Osteoblast (primary cell): ENCODE measurements around the gene PKHD1. TPM values are rescaled to one million over a fixed set of nuclear protein-coding genes. Genes with fewer than 3 reads are reported as not detected.

Experiments used
- DNase-seq: peaks from one replicate; pipeline ENCODE4 v3.0.0; 2011; ENCODE audit warnings: low spot score, mixed read lengths; ENCODE audit not compliant: insufficient read length; ENCODE audit errors: missing footprints
- H2AFZ ChIP-seq: 2 replicates; pipeline ENCODE4 v1.6.0; 2011; ENCODE audit warnings: mild to moderate bottlenecking, low read length
- H3K27ac ChIP-seq: 2 replicates; pipeline ENCODE4 v1.5.1; 2011; ENCODE audit warnings: mild to moderate bottlenecking, low read depth, low read length, moderate library complexity
- H3K27me3 ChIP-seq: 2 replicates; pipeline ENCODE4 v1.6.0; 2012; ENCODE audit warnings: mild to moderate bottlenecking, control low read depth, inconsistent platforms, low read length, moderate library complexity; ENCODE audit not compliant: insufficient read depth
- H3K36me3 ChIP-seq: 2 replicates; pipeline ENCODE4 v1.5.1; 2011; ENCODE audit warnings: mild to moderate bottlenecking, low read length, control low read depth, moderate library complexity; ENCODE audit not compliant: insufficient read depth
- H3K4me1 ChIP-seq: 2 replicates; pipeline ENCODE4 v1.5.1; 2011; ENCODE audit warnings: mild to moderate bottlenecking, low read length, control low read depth, moderate library complexity; ENCODE audit not compliant: insufficient read depth
- H3K4me2 ChIP-seq: 2 replicates; pipeline ENCODE4 v1.6.0; 2011; ENCODE audit warnings: mild to moderate bottlenecking, low read length; ENCODE audit not compliant: insufficient read depth
- H3K4me3 ChIP-seq: fragments of 200-600 bp; sonication (generic); 3 replicates; pipeline ENCODE4 v1.5.1; 2012; ENCODE audit warnings: mild to moderate bottlenecking, low read length, inconsistent platforms; ENCODE audit not compliant: insufficient read depth
- H3K79me2 ChIP-seq: 2 replicates; pipeline ENCODE4 v1.6.0; 2012; ENCODE audit warnings: mild to moderate bottlenecking, low read length, control low read depth, inconsistent platforms; ENCODE audit not compliant: insufficient read depth
- H3K9me3 ChIP-seq: 2 replicates; pipeline ENCODE4 v1.5.1; 2011; ENCODE audit warnings: low read depth, low read length, control low read depth
- H4K20me1 ChIP-seq: 2 replicates; pipeline ENCODE4 v1.6.0; 2012; ENCODE audit warnings: mild to moderate bottlenecking, low read length, control low read depth; ENCODE audit not compliant: insufficient read depth
- total RNA-seq: library from RNA; depleted of rRNA; stranded (reverse); fragments of >200 nt; gene quantifications from 2 replicates; pipeline ENCODE4 v1.2.3, GENCODE V29; 2012
- TF ChIP-seq, protein P1 (sequence below): IDR thresholded peaks from 2 replicates; pipeline ENCODE4 v1.5.1; 2011; ENCODE audit warnings: mild to moderate bottlenecking, low read depth, low read length, moderate library complexity; ENCODE audit errors: extremely low read depth

Gene PKHD1
- total RNA-seq, 1 donor = not detected

DNA sequence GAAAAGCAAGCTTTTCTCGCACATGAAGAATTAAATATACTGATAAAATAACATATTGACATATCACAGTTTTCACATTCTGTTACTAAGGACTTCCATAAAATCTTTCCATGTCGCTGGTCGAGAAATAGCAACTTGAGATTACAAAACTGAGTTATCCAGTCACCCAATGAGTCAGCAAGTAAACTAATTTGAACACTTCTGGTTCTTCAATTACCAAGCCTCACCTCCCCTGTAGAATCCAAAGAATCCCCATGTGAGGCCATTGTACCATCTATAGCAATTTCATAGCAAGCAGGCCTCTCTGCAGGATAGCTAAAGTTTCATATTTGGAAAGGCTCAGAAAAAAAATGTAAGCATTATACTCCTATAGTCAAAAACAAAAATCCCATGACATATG is 87.3 kb downstream of the PKHD1 start:
- Histone ChIP-seq H3K27ac (no peak overlapping the region), H2AFZ (no peak overlapping the region), H3K9me3 (no peaks in the 10 kb centered on the region), H4K20me1 (no peaks in the 10 kb centered on the region), H3K4me3 (no peak overlapping the region), H3K4me2 (no peak overlapping the region), H3K36me3 (no peaks in the 10 kb centered on the region), H3K27me3 (no peaks in the 10 kb centered on the region), H3K79me2 (no peaks in the 10 kb centered on the region), H3K4me1 (no peaks in the 10 kb centered on the region)
- DNase-seq = no peak
- TF ChIP-seq, protein P1, sequence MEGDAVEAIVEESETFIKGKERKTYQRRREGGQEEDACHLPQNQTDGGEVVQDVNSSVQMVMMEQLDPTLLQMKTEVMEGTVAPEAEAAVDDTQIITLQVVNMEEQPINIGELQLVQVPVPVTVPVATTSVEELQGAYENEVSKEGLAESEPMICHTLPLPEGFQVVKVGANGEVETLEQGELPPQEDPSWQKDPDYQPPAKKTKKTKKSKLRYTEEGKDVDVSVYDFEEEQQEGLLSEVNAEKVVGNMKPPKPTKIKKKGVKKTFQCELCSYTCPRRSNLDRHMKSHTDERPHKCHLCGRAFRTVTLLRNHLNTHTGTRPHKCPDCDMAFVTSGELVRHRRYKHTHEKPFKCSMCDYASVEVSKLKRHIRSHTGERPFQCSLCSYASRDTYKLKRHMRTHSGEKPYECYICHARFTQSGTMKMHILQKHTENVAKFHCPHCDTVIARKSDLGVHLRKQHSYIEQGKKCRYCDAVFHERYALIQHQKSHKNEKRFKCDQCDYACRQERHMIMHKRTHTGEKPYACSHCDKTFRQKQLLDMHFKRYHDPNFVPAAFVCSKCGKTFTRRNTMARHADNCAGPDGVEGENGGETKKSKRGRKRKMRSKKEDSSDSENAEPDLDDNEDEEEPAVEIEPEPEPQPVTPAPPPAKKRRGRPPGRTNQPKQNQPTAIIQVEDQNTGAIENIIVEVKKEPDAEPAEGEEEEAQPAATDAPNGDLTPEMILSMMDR = no peak

DNA sequence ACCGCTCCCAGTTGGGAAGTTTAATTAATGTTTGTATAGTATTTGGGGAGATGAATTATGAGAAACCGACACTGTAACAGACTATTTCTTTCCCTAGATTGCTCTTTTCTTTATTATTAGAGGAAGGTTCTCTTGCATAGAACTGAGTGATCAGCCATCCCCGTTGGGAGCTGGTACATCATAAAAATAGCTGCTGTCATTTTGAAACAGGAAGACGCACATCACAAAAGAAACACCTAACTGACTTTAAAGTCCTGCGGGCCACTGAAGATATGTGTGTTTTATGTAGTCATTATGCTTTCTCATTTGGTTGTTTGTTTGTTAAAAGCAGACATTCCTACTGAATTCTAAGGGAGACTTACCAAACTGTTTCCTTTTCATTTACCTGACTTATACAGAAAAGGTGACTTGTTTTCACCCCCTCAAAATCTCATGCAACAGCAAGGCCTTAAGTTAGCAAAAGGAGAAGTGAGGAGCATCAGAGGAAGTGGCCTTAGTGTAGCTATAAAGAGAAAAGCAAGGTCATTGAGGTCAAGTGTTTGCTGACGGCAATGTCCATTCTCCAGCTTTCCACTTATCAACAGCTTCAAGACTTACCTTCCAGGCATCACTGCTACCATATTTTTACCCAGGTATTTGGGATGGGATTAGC is 91.0 kb downstream of the PKHD1 start:
- no peaks in the 10 kb centered on the region for H3K79me2 ChIP-seq
- no peaks in the 10 kb centered on the region for H3K4me1 ChIP-seq
- H3K4me3 ChIP-seq = no peak overlapping the region
- DNase-seq = no peak
- no peak overlapping the region for H2AFZ ChIP-seq
- no peaks in the 10 kb centered on the region for H4K20me1 ChIP-seq
- H3K4me2 ChIP-seq = no peak overlapping the region
- H3K36me3 ChIP-seq = no peaks in the 10 kb centered on the region
- TF ChIP-seq, protein P1 = no peak
- H3K27me3 ChIP-seq = no peaks in the 10 kb centered on the region
- H3K9me3 ChIP-seq = no peaks in the 10 kb centered on the region
- no peak overlapping the region for H3K27ac ChIP-seq

DNA sequence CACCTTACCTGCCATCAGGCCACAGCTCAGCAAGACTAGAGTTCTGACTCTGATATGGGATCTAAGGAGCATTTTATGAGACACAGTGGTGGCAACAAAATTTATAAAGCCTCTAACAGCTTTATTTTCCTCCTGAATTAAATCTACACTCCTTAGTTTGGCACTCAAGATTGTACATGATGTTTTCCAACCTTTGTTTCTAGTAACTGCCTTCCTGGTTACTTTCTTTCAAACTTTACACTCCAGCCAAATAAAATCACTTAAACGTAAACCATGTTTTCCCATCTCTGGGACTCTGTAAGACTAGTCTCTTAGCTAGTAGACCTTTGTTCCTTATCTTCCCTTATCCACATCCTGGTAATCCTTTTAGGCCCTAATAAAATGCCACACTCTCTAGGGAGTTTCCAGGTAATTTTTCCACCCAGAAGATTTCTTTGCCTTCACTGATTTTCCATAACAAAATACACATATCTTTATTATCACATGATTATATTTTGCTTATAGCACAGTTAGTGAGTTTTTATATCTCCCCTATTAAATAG is 92.1 kb downstream of the PKHD1 start:
- H3K4me2 ChIP-seq = no peak overlapping the region
- H3K9me3 ChIP-seq = no peaks in the 10 kb centered on the region
- H3K4me3 ChIP-seq = no peak overlapping the region
- no peaks in the 10 kb centered on the region for H4K20me1 ChIP-seq
- H3K27me3 ChIP-seq = no peaks in the 10 kb centered on the region
- TF ChIP-seq, protein P1 = no peak
- H3K79me2 ChIP-seq = no peaks in the 10 kb centered on the region
- no peaks in the 10 kb centered on the region for H3K4me1 ChIP-seq
- DNase-seq = no peak
- no peak overlapping the region for H2AFZ ChIP-seq
- H3K36me3 ChIP-seq = no peaks in the 10 kb centered on the region
- no peak overlapping the region for H3K27ac ChIP-seq

DNA sequence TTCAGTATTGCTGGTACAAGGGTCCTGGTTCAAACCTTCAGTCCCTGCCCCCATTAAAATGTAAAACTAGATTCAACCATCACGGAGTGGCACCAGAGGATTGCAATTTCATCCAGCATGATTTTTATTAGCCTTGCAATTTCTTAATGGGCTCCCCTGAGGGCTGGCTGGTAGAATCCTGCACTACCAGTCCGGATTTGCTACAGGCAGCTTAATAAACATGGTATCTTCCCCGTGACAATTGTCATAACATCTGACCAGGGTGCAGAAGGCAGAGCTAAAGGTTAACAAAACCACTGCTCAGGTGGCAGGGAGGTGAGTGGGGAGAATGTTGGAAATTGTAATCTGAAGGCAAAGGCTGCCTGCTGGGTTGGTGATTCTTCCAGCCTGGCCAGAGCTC is 94.5 kb downstream of the PKHD1 start:
- no peak for DNase-seq
- Histone ChIP-seq H3K4me1 (no peaks in the 10 kb centered on the region), H3K27ac (no peak overlapping the region), H3K4me3 (no peak overlapping the region), H3K27me3 (no peaks in the 10 kb centered on the region), H3K36me3 (no peaks in the 10 kb centered on the region), H3K4me2 (no peak overlapping the region), H4K20me1 (no peaks in the 10 kb centered on the region), H3K9me3 (no peaks in the 10 kb centered on the region), H2AFZ (no peak overlapping the region), H3K79me2 (no peaks in the 10 kb centered on the region)
- TF ChIP-seq, protein P1 = no peak
